Thyroid gland (tissue), 4 donors: ENCODE results near the gene ERFE.

Experiments
- CTCF ChIP-seq, 6 experiments: fragments of 200-600 bp in 3 of 6; fragments of 450-650 bp in 3 of 6; sonication (generic) in 3 of 6; IDR thresholded peaks; one replicate each; pipeline ENCODE4 v1.5.1; 2016 to 2019; ENCODE audit warnings: antibody characterized with exemption in 6 of 6, mild to moderate bottlenecking in 2 of 6, inconsistent platforms in 1 of 6, moderate library complexity in 1 of 6
- POLR2A ChIP-seq, 2 donors: fragments of 450-650 bp; IDR thresholded peaks; one replicate each; pipeline ENCODE4 v1.6.1; 2017; ENCODE audit warnings: antibody characterized with exemption in 2 of 2, mild to moderate bottlenecking in 2 of 2, moderate library complexity in 1 of 2

GRCh38 chr2:238114331-238114841 lies 44.4 kb upstream of the ERFE start:
- TF ChIP-seq POLR2A (IDR thresholded peaks at IDR 0.05) (no peak), CTCF (IDR thresholded peaks at IDR 0.05) (no peak)
